ENCODE results near the gene HYOU1.

DNA sequence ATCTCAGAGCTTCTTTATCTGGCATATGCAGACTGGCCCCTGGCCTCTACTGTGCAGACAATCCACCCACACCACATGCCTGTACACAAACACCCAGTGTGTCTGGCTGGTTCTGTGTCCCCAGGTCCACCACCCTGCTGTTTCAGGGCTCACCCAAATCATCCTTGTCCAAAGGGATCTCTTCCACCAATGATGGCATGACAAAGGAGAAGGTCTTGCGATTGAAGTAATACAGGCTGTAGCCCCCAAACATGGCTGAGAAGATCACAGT is 28.0 kb downstream of the HYOU1 start:
- TF ChIP-seq, protein P1, sequence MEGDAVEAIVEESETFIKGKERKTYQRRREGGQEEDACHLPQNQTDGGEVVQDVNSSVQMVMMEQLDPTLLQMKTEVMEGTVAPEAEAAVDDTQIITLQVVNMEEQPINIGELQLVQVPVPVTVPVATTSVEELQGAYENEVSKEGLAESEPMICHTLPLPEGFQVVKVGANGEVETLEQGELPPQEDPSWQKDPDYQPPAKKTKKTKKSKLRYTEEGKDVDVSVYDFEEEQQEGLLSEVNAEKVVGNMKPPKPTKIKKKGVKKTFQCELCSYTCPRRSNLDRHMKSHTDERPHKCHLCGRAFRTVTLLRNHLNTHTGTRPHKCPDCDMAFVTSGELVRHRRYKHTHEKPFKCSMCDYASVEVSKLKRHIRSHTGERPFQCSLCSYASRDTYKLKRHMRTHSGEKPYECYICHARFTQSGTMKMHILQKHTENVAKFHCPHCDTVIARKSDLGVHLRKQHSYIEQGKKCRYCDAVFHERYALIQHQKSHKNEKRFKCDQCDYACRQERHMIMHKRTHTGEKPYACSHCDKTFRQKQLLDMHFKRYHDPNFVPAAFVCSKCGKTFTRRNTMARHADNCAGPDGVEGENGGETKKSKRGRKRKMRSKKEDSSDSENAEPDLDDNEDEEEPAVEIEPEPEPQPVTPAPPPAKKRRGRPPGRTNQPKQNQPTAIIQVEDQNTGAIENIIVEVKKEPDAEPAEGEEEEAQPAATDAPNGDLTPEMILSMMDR (IDR thresholded peaks at IDR 0.05), result no peak
- no peak for TF ChIP-seq POLR2A (IDR thresholded peaks at IDR 0.05)

All from uterus (tissue), 2 donors.